PFSK-1 (cell line): ENCODE results near the gene NT5C1A.

ENCODE experiments used
- FOXP2 ChIP-seq: optimal IDR thresholded peaks from 2 replicates; pipeline ENCODE3; 2011; ENCODE audit warnings: borderline replicate concordance, control low read depth, inconsistent platforms; ENCODE audit not compliant: insufficient read depth; ENCODE audit errors: extremely low read length, extremely low read depth
- POLR2AphosphoS5 ChIP-seq: IDR thresholded peaks from 2 replicates; pipeline ENCODE4 v1.6.1; 2012; ENCODE audit warnings: low read depth, mild to moderate bottlenecking, control low read depth, low read length, moderate library complexity
- REST ChIP-seq, 2 experiments: IDR thresholded peaks; 2 replicates each; pipeline versions ENCODE4 v1.6.1 to v1.8.0; 2011 to 2012; ENCODE audit warnings: low read depth in 2 of 2, low read length in 2 of 2, control low read depth in 1 of 2, inconsistent platforms in 1 of 2, mild to moderate bottlenecking in 1 of 2, moderate library complexity in 1 of 2; ENCODE audit not compliant: insufficient read depth in 1 of 2
- SIN3A ChIP-seq: IDR thresholded peaks from 2 replicates; pipeline ENCODE4 v1.6.1; 2012; ENCODE audit warnings: mild to moderate bottlenecking, low read length, moderate library complexity, borderline replicate concordance; ENCODE audit not compliant: insufficient read depth
- TAF1 ChIP-seq: IDR thresholded peaks from 2 replicates; pipeline ENCODE4 v1.6.1; 2012; ENCODE audit warnings: low read length, control low read depth, borderline replicate concordance; ENCODE audit not compliant: insufficient read depth

Gene NT5C1A

GRCh38 chr1:39685071-39685470 lies 13.2 kb upstream of the NT5C1A start:
- TF ChIP-seq FOXP2, result no peak
- TF ChIP-seq REST (IDR thresholded peaks at IDR 0.05; ENCODE audit: insufficient read depth in 1 of 2, low read depth in 2 of 2, low read length in 2 of 2), result no peak
- TF ChIP-seq TAF1, result no peak
- TF ChIP-seq POLR2AphosphoS5, result no peak
- no peak for TF ChIP-seq SIN3A

- TF ChIP-seq SIN3A (no peak), REST (IDR thresholded peaks at IDR 0.05; ENCODE audit: insufficient read depth in 1 of 2, low read depth in 2 of 2, low read length in 2 of 2) (no peak)
These were observed 12.4 kb upstream of the NT5C1A start for GRCh38 chr1:39684313-39684664.

GRCh38 chr1:39683591-39684312 lies 11.8 kb upstream of the NT5C1A start:
- TF ChIP-seq SIN3A (no peak), TAF1 (no peak), FOXP2 (no peak), REST (IDR thresholded peaks at IDR 0.05; ENCODE audit: insufficient read depth in 1 of 2, low read depth in 2 of 2, low read length in 2 of 2) (no peak), POLR2AphosphoS5 (no peak)

GRCh38 chr1:39681999-39682398 lies 10.1 kb upstream of the NT5C1A start:
- no peak for TF ChIP-seq REST (IDR thresholded peaks at IDR 0.05; ENCODE audit: insufficient read depth in 1 of 2, low read depth in 2 of 2, low read length in 2 of 2)
- no peak for TF ChIP-seq SIN3A
- TF ChIP-seq POLR2AphosphoS5, result no peak
- TF ChIP-seq TAF1, result no peak
- no peak for TF ChIP-seq FOXP2

- TF ChIP-seq SIN3A (no peak), FOXP2 (no peak), POLR2AphosphoS5 (no peak), TAF1 (no peak), REST (IDR thresholded peaks at IDR 0.05; ENCODE audit: insufficient read depth in 1 of 2, low read depth in 2 of 2, low read length in 2 of 2) (no peak)
These were observed 9.4 kb upstream of the NT5C1A start for GRCh38 chr1:39681294-39681693.
